ENCODE results near the gene IL12RB1.

The IL12RB1 gene

GRCh38 chr19:18062028-18062427, 24.7 kb downstream of the IL12RB1 start:
- Histone ChIP-seq H3K36me3 (replicated peaks; ENCODE audit: low read depth, low read length) (no peaks in the 10 kb centered on the region), H3K4me1 (ENCODE audit: low read length) (peaks cover 12% of the 10 kb centered on the region), H3K27me3 (ENCODE audit: low read depth, low read length) (no peaks in the 10 kb centered on the region), H2AFZ (ENCODE audit: low read depth, low read length) (no peak overlapping the region), H3K4me3 (ENCODE audit: low read length) (no peak overlapping the region), H3K79me2 (ENCODE audit: low read length) (no peaks in the 10 kb centered on the region), H3K27ac (ENCODE audit: low read length) (no peak overlapping the region), H3K9ac (ENCODE audit: low read length) (no peak overlapping the region), H3K4me2 (ENCODE audit: low read length) (no peak overlapping the region), H3K9me3 (ENCODE audit: insufficient read depth, low read length) (no peaks in the 10 kb centered on the region), H4K20me1 (ENCODE audit: insufficient read depth, low read length) (no peaks in the 10 kb centered on the region)
- TF ChIP-seq EZH2phosphoT487 (IDR thresholded peaks at IDR 0.05; ENCODE audit: low read depth): no peak
- TF ChIP-seq CTCF (IDR thresholded peaks at IDR 0.05; ENCODE audit: low read depth, low read length): no peak

DNA sequence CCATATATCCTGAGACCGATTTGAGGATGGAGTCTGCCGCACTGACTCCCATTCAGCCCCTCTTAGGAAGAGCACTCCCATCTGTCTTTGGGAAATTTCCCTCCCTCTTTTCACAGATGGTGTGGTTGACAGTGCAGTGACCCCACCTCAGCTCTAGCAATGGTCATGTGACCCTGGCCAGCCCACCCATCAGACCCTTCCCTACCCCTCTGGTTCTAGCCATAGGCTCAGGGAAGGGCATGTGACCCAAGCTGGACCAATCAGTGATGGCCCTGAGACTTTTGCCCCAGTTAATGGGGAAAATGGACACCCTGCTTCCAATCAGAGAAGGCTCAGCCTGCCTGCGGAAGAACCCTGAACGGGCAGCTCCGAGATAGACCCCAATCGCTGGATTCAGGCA, 26.3 kb downstream of the IL12RB1 start:
- Histone ChIP-seq H3K4me3 (ENCODE audit: low read length) (no peak overlapping the region), H3K9ac (ENCODE audit: low read length) (no peak overlapping the region), H3K27me3 (ENCODE audit: low read depth, low read length) (no peaks in the 10 kb centered on the region), H4K20me1 (ENCODE audit: insufficient read depth, low read length) (no peaks in the 10 kb centered on the region), H3K4me2 (ENCODE audit: low read length) (no peak overlapping the region), H3K27ac (ENCODE audit: low read length) (no peak overlapping the region), H3K9me3 (ENCODE audit: insufficient read depth, low read length) (no peaks in the 10 kb centered on the region), H3K36me3 (replicated peaks; ENCODE audit: low read depth, low read length) (no peaks in the 10 kb centered on the region), H3K4me1 (ENCODE audit: low read length) (peaks cover 12% of the 10 kb centered on the region), H2AFZ (ENCODE audit: low read depth, low read length) (no peak overlapping the region), H3K79me2 (ENCODE audit: low read length) (no peaks in the 10 kb centered on the region)
- TF ChIP-seq CTCF (IDR thresholded peaks at IDR 0.05; ENCODE audit: low read depth, low read length) (no peak), EZH2phosphoT487 (IDR thresholded peaks at IDR 0.05; ENCODE audit: low read depth) (no peak)

DNA sequence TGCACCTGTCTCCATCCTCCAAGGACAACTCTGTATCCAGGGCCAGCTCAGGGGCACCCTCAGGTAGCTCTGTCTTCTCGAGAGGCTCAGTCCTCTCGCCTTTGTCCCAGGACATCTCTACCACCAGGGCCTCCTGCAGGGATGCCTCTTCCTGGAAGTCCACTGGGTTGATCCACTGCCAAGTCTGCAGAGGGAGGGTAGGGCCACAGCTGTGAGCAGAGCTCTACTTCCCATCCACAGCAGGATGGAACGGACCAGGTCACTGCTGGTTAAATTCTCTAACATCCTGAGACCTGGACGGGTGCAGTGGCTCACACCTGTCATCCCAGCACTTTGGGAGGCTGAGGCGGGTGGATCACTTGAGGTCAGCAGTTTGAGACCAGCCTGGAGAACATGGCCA, 26.8 kb downstream of the IL12RB1 start:
- Histone ChIP-seq H3K9me3 (ENCODE audit: insufficient read depth, low read length) (no peaks in the 10 kb centered on the region), H3K4me1 (ENCODE audit: low read length) (peaks cover 11% of the 10 kb centered on the region)
- no peak for TF ChIP-seq EZH2phosphoT487 (IDR thresholded peaks at IDR 0.05; ENCODE audit: low read depth)
- TF ChIP-seq CTCF (IDR thresholded peaks at IDR 0.05; ENCODE audit: low read depth, low read length): no peak

GRCh38 chr19:18059297-18059696, 27.4 kb downstream of the IL12RB1 start:
- H3K79me2 ChIP-seq (ENCODE audit: low read length): no peaks in the 10 kb centered on the region
- TF ChIP-seq EZH2phosphoT487 (IDR thresholded peaks at IDR 0.05; ENCODE audit: low read depth) (no peak), CTCF (IDR thresholded peaks at IDR 0.05; ENCODE audit: low read depth, low read length) (peak; percentile 8; the same call in 1 of the 2 replicates)
- no peaks in the 10 kb centered on the region for H3K27me3 ChIP-seq (ENCODE audit: low read depth, low read length)
- H3K36me3 ChIP-seq (replicated peaks; ENCODE audit: low read depth, low read length): no peaks in the 10 kb centered on the region
- H3K4me3 ChIP-seq (ENCODE audit: low read length): no peak overlapping the region
- no peak overlapping the region for H3K27ac ChIP-seq (ENCODE audit: low read length)
- H3K9me3 ChIP-seq (ENCODE audit: insufficient read depth, low read length): no peaks in the 10 kb centered on the region
- no peak overlapping the region for H3K4me2 ChIP-seq (ENCODE audit: low read length)
- peaks cover 10% of the 10 kb centered on the region for H3K4me1 ChIP-seq (ENCODE audit: low read length)
- H2AFZ ChIP-seq (ENCODE audit: low read depth, low read length): no peak overlapping the region
- H3K9ac ChIP-seq (ENCODE audit: low read length): no peak overlapping the region
- no peaks in the 10 kb centered on the region for H4K20me1 ChIP-seq (ENCODE audit: insufficient read depth, low read length)

More for the DNA sequence above, 26.8 kb downstream of the IL12RB1 start:
- Histone ChIP-seq H3K79me2 (ENCODE audit: low read length) (no peaks in the 10 kb centered on the region), H3K9ac (ENCODE audit: low read length) (no peak overlapping the region), H3K36me3 (replicated peaks; ENCODE audit: low read depth, low read length) (no peaks in the 10 kb centered on the region), H4K20me1 (ENCODE audit: insufficient read depth, low read length) (no peaks in the 10 kb centered on the region), H3K27me3 (ENCODE audit: low read depth, low read length) (no peaks in the 10 kb centered on the region), H3K27ac (ENCODE audit: low read length) (no peak overlapping the region), H3K4me3 (ENCODE audit: low read length) (no peak overlapping the region), H2AFZ (ENCODE audit: low read depth, low read length) (no peak overlapping the region), H3K4me2 (ENCODE audit: low read length) (no peak overlapping the region)

Data from OCI-LY3 (cell line).